Inflammatory macrophage treated with lipopolysaccharide for 4 hours (primary cell): ENCODE measurements around the gene PNPLA7.
"Not testable (repeated sequence)": the region's sequence is repeated elsewhere in the genome, so short reads cannot be mapped to it uniquely, and the experiment has no call there.

Experiments
- DNase-seq: peaks from one replicate; pipeline ENCODE4 v3.0.0-alpha.2; 2020

The PNPLA7 gene

DNA sequence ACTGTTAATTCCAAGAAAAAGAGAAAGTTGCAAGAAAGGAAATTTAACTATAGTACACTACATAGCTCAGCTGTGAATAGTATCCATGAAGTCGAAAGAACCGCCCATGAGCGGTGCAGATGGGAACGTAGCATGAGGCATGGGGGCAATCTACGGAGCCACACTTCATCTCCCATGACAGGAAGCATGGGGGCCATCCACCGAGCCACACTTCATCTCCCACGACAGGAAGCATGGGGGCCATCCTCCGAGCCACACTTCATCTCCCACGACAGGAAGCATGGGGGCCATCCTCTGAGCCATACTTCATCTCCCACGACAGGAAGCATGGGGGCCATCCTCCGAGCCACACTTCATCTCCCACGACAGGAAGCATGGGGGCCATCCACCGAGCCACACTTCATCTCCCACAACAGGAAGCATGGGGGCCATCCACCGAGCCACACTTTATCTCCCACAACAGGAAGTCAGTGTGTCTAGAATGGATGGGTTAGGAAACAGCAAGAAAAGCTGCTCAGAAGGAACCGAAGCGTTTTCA lies 13.5 kb downstream of the PNPLA7 start:
- peak; percentile 10 for DNase-seq

DNA sequence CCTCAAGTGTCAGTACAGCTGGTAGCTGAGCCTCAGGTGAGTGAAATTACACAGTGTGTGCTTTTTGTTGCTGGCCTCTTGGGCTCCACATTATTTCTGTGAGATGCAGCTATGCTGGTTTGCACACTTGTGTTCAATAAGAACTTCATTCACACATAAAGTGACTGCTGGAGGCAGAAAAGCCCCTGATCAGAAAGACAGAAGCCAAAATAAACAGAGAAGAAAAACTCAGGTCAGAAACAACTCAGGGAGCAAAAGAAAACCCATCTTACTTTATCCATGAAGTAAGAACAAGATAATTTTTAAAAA lies 15.1 kb downstream of the PNPLA7 start:
- no peak for DNase-seq

DNA sequence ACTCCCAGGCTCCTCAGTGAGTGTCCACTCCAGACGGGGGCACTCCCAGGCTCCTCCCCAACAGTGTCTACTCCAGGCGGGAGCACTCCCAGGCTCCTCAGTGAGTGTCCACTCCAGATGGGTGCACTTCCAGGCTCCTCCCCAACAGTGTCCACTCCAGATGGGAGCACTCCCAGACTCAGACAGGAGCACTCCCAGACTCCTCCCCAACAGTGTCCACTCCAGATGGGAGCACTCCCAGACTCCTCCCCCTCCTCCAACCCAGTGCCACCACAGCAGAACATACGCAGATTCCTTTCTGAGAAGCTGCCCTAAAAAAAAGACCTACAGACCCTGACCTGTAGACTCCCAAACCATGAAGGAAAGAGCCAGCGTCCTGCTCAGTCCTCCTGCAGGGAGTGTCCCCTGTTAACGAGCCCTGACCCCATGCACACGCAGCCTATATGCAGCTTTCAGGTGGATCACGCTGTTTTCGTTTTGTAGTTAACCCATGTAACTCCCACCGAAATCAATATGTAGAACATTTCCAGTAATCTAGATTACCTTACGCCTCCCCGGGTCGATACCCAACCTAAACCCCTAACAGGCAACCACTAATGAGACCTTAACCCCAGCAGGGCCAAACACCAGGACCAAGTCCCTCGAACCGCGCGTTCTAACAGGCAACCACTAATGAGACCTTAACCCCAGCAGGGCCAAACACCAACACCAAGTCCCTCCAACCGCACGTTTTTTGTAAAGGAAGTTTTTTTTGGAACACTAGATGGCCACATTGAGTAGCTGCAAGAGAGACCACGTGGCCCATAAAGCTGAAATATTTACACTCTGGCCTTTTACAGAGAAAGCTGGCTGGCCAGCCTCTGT lies 15.7 kb downstream of the PNPLA7 start:
- peak; percentile 66 for DNase-seq

DNA sequence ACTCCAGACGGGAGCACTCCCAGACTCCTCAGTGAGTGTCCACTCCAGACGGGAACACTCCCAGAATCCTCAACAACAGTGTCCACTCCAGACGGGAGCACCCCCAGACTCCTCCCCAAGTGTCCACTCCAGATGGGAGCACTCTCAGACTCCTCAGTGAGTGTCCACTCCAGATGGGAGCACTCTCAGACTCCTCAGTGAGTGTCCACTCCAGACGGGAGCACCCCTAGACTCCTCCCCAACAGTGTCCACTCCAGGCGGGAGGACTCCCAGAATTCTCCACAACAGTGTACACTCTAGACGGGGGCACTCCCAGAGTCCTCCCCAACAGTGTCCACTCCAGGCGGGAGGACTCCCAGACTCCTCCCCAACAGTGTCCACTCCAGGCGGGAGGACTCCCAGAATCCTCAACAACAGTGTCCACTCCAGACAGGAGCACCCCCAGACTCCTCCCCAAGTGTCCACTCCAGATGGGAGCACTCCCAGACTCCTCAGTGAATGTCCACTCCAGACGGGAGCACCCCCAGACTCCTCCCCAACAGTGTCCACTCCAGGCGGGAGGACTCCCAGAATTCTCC lies 17.2 kb downstream of the PNPLA7 start:
- not testable (repeated sequence) for DNase-seq

DNA sequence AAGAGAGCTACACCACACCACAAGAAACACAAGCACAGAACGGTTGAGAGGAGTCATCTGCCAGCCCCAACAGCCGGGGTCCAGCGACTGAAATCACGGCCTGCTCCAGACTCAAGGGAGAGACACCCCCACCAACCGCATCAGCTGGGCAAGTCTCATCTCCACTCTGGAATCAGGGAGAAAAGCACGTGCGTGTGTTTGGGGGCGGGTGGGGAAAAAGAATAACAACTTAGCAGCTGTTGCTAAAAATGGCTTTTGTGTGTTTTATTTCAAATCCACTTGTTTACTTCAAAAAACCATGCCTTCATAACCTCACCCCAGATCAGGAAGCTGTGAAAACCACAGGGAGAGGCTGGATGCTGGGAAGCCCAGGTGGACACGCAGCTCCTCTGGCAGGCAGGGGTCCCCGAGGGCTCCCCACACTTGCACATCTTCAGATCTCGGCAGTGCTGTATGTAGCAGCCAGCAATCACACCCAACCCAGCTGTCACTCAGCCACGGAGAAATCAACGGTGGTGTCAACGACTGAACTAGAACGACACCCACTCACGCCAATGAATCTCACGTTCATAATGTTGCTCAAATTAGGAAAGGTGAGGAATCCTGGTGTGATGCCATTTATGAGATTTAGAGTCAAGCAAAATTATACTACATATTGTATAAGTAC lies 19.0 kb downstream of the PNPLA7 start:
- DNase-seq: no peak

DNA sequence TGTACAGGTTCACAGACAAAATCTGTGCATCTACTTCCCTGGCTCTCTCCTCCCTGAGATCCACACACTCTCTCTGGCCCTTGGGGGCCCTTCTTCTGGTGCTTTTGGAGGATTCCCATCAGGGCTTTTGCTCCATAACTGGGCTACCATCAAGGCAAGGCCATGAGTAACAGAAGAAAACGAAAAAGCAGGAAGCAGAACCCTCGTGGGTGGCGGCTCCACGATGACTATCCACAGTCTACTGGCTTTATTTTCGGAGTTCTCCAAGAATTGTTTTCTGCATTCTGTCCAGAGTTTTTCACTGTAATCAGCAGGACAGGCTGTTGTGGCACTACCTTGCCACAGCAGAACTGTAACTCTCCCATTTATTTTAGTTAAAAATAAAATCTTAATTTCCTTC lies 19.9 kb downstream of the PNPLA7 start:
- peak; percentile 56 for DNase-seq

DNA sequence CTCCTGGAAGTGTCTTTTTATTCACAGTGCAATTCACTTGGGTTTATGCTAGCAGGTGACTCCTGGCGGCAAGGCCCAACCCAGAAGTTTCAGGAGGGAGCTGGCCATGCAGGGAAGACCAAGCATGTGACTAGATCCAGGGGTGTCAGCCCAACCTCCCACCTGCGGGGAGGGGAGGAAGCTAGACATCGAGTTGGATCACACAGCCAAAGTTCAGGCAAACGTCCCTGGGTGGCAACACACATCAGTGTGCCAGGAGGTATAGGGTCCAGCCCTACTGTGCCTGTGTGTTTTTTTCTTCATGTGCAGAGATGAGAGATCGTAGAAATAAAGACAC lies 25.3 kb downstream of the PNPLA7 start:
- DNase-seq: no peak

DNA sequence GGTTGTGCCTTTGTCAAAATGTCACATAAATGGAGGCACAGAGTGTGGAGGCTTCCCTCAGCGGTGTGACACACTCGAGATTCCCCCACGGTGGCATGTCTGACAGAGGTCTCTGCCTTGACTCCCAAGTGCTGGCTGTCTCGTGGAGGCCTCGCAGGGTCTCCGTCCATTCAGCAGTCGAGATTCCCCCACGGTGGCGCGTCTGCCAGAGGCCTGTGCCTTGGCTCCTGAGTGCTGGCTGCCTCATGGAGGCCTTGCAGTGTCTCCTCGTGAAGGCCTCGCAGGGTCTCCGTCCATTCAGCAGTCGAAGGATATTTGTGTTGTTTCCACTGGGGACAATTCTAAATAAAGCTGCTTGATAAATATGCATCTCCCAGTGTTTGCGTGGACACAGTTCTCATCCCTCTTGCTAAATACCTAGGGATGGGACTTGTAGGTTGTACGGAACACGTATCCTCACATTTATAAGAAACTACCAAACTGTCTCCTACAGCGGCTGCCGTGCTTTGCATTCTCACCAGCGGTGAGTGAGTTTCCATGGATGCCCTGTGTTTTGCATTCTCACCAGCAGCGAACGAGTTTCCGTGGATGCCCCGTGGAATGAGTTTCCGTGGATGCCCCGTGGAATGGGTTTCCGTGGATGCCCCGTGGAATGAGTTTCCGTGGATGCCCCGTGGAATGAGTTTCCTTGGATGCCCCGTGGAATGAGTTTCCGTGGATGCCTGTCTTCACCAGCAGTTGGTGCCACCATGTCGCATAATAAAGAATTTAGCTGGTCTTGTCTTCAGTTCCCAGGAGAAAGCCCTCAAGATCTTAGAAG lies 25.8 kb downstream of the PNPLA7 start:
- DNase-seq: no peak

DNA sequence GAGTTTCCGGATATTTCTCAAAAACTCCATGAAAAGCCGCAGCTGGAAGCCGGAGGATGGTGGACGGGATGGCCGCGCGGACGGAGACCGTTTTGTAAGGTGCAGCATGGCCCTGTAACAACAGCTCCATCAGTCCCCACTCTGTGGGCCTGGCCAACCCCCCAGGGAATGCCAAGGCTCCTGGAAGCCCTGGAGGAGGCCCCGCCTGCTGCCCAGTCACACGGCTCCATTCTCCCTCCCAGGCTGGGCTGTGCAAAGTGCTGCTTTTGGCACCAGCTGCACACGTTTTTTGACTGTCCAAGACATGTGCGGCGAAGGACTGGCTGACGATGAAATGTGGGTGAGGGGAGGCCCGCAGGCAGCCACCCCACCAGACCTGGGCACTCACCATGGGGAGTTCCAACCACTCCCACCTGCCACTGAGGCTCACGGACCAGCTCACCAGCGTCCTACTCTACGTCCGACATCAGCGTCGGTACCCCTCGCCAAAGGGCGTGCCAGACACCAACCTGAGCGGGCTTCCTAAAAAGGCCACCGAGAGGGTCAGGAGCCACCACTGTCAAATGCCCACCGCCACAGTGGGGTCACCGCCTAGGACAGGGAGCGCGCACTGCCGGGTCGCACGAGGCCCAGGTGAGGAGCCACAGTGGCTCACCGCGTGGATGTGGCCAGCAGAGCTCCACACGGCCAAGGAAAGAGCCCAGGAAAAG lies 27.3 kb downstream of the PNPLA7 start:
- no peak for DNase-seq

DNA sequence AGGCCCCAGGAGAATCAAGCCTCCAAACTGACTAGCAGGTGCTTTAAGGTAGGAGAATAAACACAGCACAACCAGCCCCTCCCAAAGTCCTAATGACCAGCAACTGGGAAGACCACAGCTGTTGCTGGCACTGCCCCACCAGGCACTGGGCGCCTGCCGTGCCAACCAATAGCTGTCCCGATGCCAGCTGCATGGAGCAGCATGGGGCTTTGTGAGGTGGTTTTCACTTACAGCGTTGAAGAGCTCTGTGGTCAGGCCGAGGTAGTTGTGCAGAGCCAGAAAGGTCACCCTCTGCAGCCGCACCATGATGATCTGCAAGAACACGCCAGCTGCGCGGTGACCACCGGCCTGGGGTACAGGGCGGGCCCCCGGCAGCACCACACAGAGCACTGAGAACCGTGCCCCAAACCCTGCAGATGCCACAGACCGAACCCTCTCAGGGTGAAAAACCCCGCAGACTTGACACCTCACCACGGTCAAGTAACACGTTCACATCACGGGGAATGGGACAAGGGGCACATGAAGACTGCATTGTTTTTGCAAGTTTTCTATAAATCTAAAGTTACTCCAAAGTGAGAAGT lies 28.7 kb downstream of the PNPLA7 start:
- DNase-seq: no peak

DNA sequence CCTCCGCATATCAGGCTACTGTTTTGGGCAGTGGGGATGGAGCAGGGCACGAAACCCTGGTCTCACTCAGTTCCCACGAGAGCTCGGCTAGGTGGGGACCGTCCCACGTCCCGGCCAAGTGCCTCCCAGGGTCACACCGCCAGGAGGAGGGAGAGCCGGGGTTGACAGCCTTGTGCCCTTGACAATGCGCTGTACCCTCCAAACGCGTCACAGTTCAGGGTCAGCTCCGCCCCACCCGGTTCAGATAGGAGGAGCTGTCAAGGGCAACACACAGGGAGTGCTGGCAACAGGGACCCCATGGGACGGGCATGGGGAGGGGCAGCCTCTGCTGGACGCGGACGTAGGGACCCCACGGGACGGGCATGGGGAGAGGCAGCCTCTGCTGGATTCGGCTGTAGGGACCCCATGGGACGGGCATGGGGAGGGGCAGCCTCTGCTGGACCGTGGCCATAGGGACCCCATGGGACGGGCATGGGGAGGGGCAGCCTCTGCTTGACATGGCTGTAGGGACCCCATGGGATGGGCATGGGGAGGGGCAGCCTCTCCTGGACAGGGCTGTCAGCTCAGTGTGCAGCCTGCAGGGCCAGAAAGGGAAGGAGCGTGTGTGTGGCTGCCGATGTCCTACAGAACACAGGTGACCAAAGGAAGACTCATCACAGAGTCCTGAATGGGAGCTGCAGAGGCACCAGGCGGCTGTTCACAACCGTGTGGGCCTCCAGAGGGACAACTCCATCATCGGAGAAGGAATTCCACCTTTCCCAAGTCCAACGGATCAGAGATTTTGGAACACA lies 29.4 kb downstream of the PNPLA7 start:
- no peak for DNase-seq

DNA sequence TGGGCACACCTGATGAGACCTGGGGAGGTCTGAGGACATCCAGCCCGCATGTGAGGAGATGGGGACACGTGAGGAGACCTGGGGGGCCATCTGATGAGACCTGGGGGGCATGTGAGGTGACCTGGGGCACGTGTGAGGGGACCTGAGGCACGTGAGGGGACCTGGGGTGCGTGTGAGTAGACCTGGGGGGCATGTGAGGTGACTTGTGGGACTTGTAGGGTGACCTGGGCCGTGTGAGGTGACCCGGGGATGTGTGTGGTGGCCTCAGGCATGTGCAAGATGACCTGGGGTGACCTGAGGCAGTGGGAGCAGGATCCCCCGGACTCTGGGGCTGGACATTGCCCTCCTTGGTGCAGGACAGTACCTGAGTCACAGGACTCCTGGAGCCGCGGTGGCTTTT lies 30.6 kb downstream of the PNPLA7 start:
- DNase-seq: no peak

DNA sequence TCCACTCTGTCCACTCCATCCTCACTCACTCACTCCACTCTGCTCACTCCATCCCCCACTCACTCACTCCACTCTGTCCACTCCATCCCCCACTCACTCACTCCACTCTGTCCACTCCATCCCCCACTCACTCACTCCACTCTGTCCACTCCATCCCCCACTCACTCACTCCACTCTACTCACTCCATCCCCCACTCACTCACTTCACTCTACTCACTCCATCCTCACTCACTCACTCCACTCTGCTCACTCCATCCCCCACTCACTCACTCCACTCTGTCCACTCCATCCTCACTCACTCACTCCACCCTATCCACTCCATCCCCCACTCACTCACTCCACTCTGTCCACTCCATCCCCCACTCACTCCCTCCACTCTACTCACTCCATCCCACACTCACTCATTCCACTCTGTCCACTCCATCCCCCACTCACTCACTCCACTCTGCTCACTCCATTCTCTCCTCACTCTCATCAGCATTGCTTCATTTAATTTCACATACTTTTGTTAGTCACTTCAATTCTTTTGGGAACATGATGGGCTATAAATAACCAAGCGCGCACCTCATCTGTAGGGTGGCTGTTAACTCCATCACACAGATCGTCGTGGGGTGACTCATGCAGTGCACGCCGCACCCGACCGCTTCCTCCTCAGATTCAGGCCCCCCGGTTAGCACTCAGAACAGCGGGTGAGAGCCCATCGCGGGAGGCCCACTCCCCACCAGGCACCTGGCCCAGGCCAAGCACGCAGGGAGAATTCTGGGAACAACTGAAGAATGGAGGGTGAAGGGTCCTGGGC lies 31.3 kb downstream of the PNPLA7 start:
- not testable (repeated sequence) for DNase-seq

DNA sequence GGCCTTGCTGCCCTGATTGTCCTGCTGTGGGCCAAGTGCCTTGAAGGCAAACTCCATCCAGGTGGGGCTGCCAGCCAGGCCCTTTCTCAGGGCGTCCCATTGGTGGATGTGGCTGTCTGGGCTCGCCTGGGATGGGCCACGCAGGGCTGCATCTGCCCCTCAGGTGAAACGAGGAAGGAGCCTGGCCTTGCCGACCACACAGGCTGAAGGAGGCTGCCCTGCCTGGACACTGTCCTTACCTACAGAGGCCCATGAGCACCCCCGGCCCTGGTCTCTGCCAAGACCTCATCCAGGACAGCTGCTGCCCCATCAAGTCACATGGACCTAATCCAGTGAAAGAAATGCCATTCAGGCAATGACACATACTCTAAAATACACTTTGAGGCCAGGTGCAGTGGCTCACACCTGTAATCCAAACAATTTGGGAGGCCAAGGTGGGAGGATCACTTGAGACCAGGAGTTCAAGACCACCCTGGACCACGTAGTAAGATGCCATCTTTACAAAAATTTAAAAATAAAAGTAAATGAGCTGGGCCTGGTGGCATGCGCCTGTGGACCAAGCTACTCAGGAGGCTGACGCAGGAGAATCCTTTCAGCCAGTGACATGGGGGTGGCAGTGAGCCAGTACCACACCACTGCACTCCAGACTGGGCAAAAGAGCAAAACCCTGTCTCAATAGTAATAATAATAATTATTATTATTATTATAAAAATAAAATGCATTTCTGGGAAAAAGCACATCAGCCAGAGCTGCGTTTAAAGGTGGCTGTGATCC lies 33.9 kb downstream of the PNPLA7 start:
- no peak for DNase-seq

DNA sequence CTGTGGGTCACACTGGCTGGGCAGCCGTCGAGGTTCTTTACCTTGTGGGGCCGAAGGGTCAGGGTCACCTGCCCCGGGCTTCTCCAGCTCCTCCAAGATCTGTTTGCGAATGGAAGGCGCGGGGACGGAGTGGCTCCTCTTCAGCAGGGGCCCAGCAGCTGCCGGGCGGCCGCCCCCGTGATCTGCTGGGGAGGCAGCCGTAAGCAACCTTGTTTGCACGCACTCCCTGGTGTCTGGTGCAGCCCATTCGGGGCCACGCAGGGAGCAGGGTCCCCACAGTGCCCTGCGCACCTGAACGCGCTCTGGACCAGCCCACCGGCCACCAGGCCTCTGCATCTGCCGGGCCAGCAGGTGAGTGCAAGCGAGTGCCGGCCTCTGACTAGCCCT lies 34.9 kb downstream of the PNPLA7 start:
- no peak for DNase-seq

DNA sequence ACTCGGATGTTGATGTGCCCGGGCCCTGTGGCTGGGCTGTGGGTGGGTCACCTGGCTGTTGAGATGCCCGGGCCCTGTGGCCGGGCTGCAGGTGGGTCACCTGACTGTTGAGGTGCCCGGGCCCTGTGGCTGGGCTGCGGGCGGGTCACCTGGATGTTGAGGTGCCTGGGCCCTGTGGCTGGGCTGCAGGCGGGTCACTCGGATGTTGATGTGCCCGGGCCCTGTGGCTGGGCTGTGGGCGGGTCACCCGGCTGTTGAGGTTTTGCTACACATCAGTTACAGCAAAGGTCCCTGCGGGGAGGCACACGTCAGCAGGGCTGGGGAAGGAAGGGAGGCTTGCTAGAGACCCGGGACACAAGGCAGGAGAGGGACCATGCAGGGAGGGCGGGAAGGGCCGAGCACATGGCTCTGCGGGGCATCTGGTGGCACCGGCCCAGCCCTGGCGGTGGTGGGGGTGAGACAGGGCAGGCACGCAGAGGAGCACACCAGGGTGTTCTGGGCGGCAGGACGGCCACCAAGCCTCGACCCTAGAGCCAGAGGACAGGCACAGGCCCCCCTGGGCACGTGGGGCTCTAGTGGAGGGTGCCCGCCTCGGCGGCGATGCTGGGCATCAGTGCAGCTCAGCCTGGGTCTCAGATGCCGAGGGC lies 35.4 kb downstream of the PNPLA7 start:
- DNase-seq: no peak

DNA sequence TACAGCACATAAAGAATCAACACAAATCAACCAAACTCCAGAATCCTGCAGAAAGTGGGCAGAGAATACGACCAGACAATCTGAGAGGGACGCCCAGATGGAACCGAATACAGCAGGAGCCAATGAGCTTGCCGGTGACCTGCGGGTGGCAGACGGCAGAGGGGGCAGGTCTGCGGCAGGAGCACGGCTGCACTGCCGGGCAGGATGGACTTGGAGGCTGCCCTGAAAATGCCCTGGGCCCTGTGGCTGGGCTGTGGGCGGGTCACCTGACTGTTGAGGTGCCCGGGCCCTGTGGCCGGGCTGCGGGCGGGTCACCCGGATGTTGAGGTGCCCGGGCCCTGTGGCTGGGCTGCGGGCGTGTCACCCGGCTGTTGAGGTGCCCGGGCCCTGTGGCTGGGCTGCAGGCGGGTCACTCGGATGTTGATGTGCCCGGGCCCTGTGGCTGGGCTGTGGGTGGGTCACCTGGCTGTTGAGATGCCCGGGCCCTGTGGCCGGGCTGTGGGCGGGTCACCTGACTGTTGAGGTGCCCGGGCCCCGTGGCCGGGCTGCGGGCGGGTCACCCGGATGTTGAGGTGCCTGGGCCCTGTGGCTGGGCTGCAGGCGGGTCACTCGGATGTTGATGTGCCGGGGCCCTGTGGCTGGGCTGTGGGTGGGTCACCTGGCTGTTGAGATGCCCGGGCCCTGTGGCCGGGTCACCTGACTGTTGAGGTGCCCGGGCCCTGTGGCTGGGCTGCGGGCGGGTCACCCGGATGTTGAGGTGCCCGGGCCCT lies 36.2 kb downstream of the PNPLA7 start:
- not testable (repeated sequence) for DNase-seq

DNA sequence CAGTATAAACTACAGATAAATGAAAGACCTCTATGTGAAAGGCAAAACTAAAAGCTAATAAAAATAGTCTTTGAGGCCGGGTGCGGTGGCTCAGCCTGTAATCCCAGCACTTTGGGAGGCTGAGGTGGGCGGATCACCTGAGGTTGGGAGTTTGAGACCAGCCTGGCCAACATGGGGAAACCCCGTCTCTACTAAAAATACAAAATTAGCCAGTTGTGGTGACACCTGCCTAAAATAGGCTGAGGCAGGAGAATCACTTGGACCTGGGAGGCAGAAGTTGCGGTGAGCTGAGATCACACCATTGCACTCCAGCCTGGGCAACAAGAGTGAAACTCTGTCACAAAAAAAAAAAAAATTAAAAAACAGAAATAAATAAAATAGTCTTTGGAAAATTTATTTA lies 37.1 kb downstream of the PNPLA7 start:
- DNase-seq: not testable (repeated sequence)
